PC-9 (cell line): ENCODE data around the gene WAS. TPM values are rescaled to one million over a fixed set of nuclear protein-coding genes. Genes with fewer than 3 reads are reported as not detected.
"Not testable (repeated sequence)": the region's sequence is repeated elsewhere in the genome, so short reads cannot be mapped to it uniquely, and the experiment has no call there.

ENCODE experiments used
- BruUV-seq: library from RNA; stranded (reverse); fragments of 400-500 nt; replicated peaks from 2 replicates; lab custom pipeline; 2021; lab: Mats Ljungman, UMichigan
- CTCF ChIA-PET: fragments of 300-600 bp; sonication (Branson Sonifier 250); formaldehyde crosslinking; loops from one replicate; lab custom pipeline; 2022; ENCODE audit warnings: antibody characterized with exemption; lab: Charles Lee
- POLR2A ChIA-PET: fragments of 300-600 bp; sonication (Branson Sonifier 250); formaldehyde crosslinking; loops from one replicate; lab custom pipeline; 2022; ENCODE audit warnings: antibody characterized with exemption; ENCODE audit not compliant: unreplicated experiment; lab: Charles Lee
- DNase-seq, 2 experiments: peaks; one replicate each; pipeline versions ENCODE4 v3.0.0 to v3.0.0-alpha.2; 2015 to 2022; ENCODE audit warnings: mixed read lengths in 1 of 2
- H2AFZ ChIP-seq: fragments of 200-600 bp; sonication (generic); 2 replicates; pipeline ENCODE4 v1.8.1; 2017; ENCODE audit warnings: antibody characterized with exemption
- H3F3A ChIP-seq: fragments of 200-600 bp; sonication (generic); 2 replicates; pipeline ENCODE4 v1.8.1; 2017; ENCODE audit warnings: antibody characterized with exemption, mild to moderate bottlenecking, low read depth; ENCODE audit not compliant: insufficient read depth
- H3K27ac ChIP-seq: fragments of 200-600 bp; sonication (generic); 2 replicates; pipeline ENCODE4 v1.6.1; 2016; ENCODE audit warnings: mixed run types
- H3K27me3 ChIP-seq: fragments of 200-600 bp; sonication (generic); 2 replicates; pipeline ENCODE4 v1.6.1; 2016; ENCODE audit warnings: low read depth, mixed run types; ENCODE audit not compliant: insufficient read depth
- H3K36me3 ChIP-seq: fragments of 200-600 bp; sonication (generic); 2 replicates; pipeline ENCODE4 v1.6.1; 2016; ENCODE audit warnings: low read depth, mixed run types
- H3K4me1 ChIP-seq: fragments of 200-600 bp; sonication (generic); replicated peaks from 2 replicates; pipeline ENCODE4 v1.6.1; 2016; ENCODE audit warnings: mixed run types; ENCODE audit not compliant: insufficient read depth
- H3K4me2 ChIP-seq: fragments of 200-600 bp; sonication (generic); 2 replicates; pipeline ENCODE4 v1.6.1; 2017; ENCODE audit warnings: mixed run types
- H3K4me3 ChIP-seq: fragments of 200-600 bp; sonication (generic); 2 replicates; pipeline ENCODE4 v1.6.1; 2016; ENCODE audit warnings: mixed run types
- H3K79me2 ChIP-seq: fragments of 200-600 bp; sonication (generic); 2 replicates; pipeline ENCODE4 v1.6.1; 2017; ENCODE audit warnings: low read depth, mixed run types
- H3K9me2 ChIP-seq: fragments of 200-600 bp; sonication (generic); 2 replicates; pipeline ENCODE4 v1.8.1; 2017; ENCODE audit warnings: mild to moderate bottlenecking; ENCODE audit not compliant: insufficient read depth
- H3K9me3 ChIP-seq: fragments of 200-600 bp; sonication (generic); 2 replicates; pipeline ENCODE4 v1.8.1; 2016; ENCODE audit warnings: low read depth; ENCODE audit not compliant: insufficient read depth
- H4K20me1 ChIP-seq: fragments of 200-600 bp; sonication (generic); 2 replicates; pipeline ENCODE4 v1.8.1; 2017; ENCODE audit not compliant: insufficient read depth
- CTCF ChIP-seq: fragments of 200-600 bp; sonication (generic); conservative IDR thresholded peaks from 2 replicates; pipeline ENCODE4 v1.6.1; 2017; ENCODE audit warnings: mixed run types, antibody characterized with exemption, mild to moderate bottlenecking, moderate library complexity
- EZH2 ChIP-seq: fragments of 200-600 bp; sonication (generic); IDR thresholded peaks from 2 replicates; pipeline ENCODE4 v1.8.0; 2017; ENCODE audit warnings: antibody characterized with exemption, low read depth
- intact Hi-C: fragments of 100-400 bp; cut with micrococcal nuclease; formaldehyde crosslinking; loops from one replicate; pipeline ENCODE4 v1.10.0; 2022; ENCODE audit not compliant: unreplicated experiment
- total RNA-seq: library from RNA; stranded (reverse); gene quantifications from 2 replicates; pipeline ENCODE4 v1.2.3, GENCODE V29; 2021

The WAS gene
- total RNA-seq, 1 experiment from 2014 or later = 0.22 TPM

GRCh38 chrX:48666649-48667048 lies 16.9 kb upstream of the WAS start:
- no peak for TF ChIP-seq CTCF
- no peak for TF ChIP-seq EZH2
- Histone ChIP-seq H2AFZ (no peak overlapping the region), H4K20me1 (no peaks in the 10 kb centered on the region), H3K4me1 (no peaks in the 10 kb centered on the region), H3K4me2 (no peak overlapping the region), H3K79me2 (no peaks in the 10 kb centered on the region), H3F3A (no peaks in the 10 kb centered on the region), H3K9me2 (no peaks in the 10 kb centered on the region), H3K27me3 (no peaks in the 10 kb centered on the region), H3K36me3 (no peaks in the 10 kb centered on the region), H3K9me3 (no peaks in the 10 kb centered on the region), H3K4me3 (no peak overlapping the region), H3K27ac (no peak overlapping the region)
- no peak for DNase-seq
- ChIA-PET POLR2A (no interaction called here), CTCF (no interaction called here)
- intact Hi-C loops = no loop called here
- BruUV-seq = no TSS peak

DNA sequence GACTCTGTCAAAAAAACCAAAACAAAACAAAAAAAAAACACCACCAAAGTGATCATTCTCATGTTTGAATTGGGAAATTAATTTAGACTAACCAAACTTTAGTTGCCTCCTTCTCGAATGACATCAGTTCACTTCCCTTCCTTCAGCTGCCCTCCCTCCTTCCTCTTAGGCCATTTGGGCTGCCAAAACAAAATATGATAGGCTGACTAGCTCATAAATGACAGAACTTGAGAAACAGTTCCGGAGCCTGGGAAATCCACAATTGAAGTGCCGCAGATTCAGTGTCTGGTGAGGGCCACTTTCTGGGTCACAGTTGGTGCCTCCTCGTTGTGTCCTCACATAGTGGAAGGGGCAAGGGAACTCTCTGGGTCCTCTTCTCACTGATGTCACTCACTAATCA lies 16.1 kb upstream of the WAS start:
- Histone ChIP-seq H3K79me2 (no peaks in the 10 kb centered on the region), H3K9me3 (no peaks in the 10 kb centered on the region), H4K20me1 (no peaks in the 10 kb centered on the region), H3K4me1 (no peaks in the 10 kb centered on the region), H3K4me3 (no peak overlapping the region), H2AFZ (no peak overlapping the region), H3K27me3 (no peaks in the 10 kb centered on the region), H3K36me3 (no peaks in the 10 kb centered on the region), H3F3A (no peaks in the 10 kb centered on the region), H3K27ac (no peak overlapping the region), H3K9me2 (no peaks in the 10 kb centered on the region), H3K4me2 (no peak overlapping the region)
- no peak for DNase-seq
- intact Hi-C loops = no loop called here
- TF ChIP-seq CTCF = no peak
- TF ChIP-seq EZH2 = no peak
- no TSS peak for BruUV-seq
- ChIA-PET CTCF (no interaction called here), POLR2A (no interaction called here)

DNA sequence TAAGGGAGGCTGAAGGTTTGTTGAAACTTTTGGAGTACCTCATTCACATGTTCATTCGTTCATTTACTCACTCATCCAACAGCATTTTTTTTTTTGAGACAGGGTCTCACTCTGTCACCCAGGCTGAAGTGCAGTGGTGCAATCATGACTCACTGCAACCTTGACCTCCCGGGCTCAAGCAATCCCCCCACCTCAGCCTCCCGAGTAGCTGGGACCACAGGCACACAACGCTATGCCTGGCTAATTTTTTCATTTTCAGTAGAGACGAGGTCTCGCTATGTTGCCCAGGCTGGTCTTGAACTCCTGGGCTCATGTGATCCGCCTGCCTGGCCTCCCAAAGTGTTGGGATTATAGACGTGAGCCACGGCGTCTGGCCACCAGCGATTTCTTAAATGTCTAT lies 15.4 kb upstream of the WAS start:
- BruUV-seq = not testable (repeated sequence)

More for the DNA sequence above, 15.4 kb upstream of the WAS start:
- H3K79me2 ChIP-seq, H3K4me3 ChIP-seq, H3K27ac ChIP-seq, H3K9me3 ChIP-seq, H3K4me1 ChIP-seq, H2AFZ ChIP-seq, H3K36me3 ChIP-seq, DNase-seq, POLR2A ChIA-PET, H3K4me2 ChIP-seq, CTCF ChIA-PET, H3K27me3 ChIP-seq, H3K9me2 ChIP-seq, H4K20me1 ChIP-seq, H3F3A ChIP-seq, intact Hi-C loops: not testable (repeated sequence)
